Peyer's patch (tissue), 4 donors: ENCODE results near the gene SUGCT.

Experiments used
- POLR2A ChIP-seq, 2 donors: fragments of 450-650 bp; IDR thresholded peaks; one replicate each; pipeline ENCODE4 v1.5.1; 2017; ENCODE audit warnings: antibody characterized with exemption in 2 of 2, mild to moderate bottlenecking in 2 of 2, moderate library complexity in 2 of 2
- TF ChIP-seq, protein P1 (sequence below), 6 experiments: fragments of 450-650 bp in 4 of 6; fragments of 200-600 bp in 2 of 6; sonication (generic) in 1 of 6; IDR thresholded peaks; one replicate each; pipeline ENCODE4 v1.5.1; 2017 to 2019; ENCODE audit warnings: antibody characterized with exemption in 6 of 6, mild to moderate bottlenecking in 3 of 6, moderate library complexity in 1 of 6

DNA sequence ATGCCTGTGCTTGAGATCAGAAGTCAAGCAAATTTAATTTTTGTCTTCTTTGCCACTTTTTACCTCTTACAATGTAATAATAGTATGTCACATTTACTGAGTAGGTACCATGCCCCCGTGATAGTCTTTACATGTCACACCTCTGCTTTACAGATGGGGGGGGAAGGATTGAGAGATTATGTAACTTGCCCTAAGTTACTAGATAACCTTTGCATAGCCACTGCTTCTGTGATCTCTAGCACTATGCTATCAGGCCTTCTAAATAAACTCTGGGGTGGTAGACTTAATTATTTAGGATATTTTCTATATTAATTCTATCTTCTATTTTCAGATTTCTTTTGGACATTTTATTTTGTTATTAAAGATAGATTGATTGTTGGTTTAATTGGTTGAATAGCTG is 514.4 kb downstream of the SUGCT start:
- TF ChIP-seq, protein P1, sequence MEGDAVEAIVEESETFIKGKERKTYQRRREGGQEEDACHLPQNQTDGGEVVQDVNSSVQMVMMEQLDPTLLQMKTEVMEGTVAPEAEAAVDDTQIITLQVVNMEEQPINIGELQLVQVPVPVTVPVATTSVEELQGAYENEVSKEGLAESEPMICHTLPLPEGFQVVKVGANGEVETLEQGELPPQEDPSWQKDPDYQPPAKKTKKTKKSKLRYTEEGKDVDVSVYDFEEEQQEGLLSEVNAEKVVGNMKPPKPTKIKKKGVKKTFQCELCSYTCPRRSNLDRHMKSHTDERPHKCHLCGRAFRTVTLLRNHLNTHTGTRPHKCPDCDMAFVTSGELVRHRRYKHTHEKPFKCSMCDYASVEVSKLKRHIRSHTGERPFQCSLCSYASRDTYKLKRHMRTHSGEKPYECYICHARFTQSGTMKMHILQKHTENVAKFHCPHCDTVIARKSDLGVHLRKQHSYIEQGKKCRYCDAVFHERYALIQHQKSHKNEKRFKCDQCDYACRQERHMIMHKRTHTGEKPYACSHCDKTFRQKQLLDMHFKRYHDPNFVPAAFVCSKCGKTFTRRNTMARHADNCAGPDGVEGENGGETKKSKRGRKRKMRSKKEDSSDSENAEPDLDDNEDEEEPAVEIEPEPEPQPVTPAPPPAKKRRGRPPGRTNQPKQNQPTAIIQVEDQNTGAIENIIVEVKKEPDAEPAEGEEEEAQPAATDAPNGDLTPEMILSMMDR (IDR thresholded peaks at IDR 0.05), result no peak
- TF ChIP-seq POLR2A (IDR thresholded peaks at IDR 0.05), result no peak
